Activated CD4-positive, alpha-beta memory T cell treated with anti-CD3 and anti-CD28 coated beads for 36 hours (primary cell): ENCODE results near the gene ARL6IP6. TPM values are rescaled to one million over a fixed set of nuclear protein-coding genes. Genes with fewer than 3 reads are reported as not detected.

Experiments used
- CTCF ChIA-PET: fragments of 350-600 bp; sonication (Branson Sonifier 250); formaldehyde crosslinking; loops from one replicate; lab custom pipeline; 2021; ENCODE audit warnings: antibody characterized with exemption, inconsistent platforms; lab: Charles Lee
- POLR2A ChIA-PET: fragments of 350-600 bp; sonication (Branson Sonifier 250); formaldehyde crosslinking; loops from one replicate; lab custom pipeline; 2021; ENCODE audit warnings: antibody characterized with exemption; lab: Charles Lee
- DNase-seq: peaks from one replicate; pipeline ENCODE4 v3.0.0-alpha.2; 2020
- H3K27ac Mint-ChIP-seq: one replicate; pipeline ENCODE4 v1.8.0; 2021; ENCODE audit warnings: mixed read lengths
- H3K27me3 Mint-ChIP-seq: one replicate; pipeline ENCODE4 v1.8.0; 2021; ENCODE audit warnings: mixed read lengths
- H3K36me3 Mint-ChIP-seq: one replicate; pipeline ENCODE4 v1.8.0; 2021; ENCODE audit warnings: mixed read lengths
- H3K4me1 Mint-ChIP-seq: one replicate; pipeline ENCODE4 v1.8.0; 2021; ENCODE audit warnings: low read depth, mixed read lengths
- H3K4me3 Mint-ChIP-seq: one replicate; pipeline ENCODE4 v1.8.0; 2021; ENCODE audit warnings: mild to moderate bottlenecking, mixed read lengths
- H3K9me3 Mint-ChIP-seq: one replicate; pipeline ENCODE4 v1.8.0; 2021; ENCODE audit warnings: mixed read lengths
- intact Hi-C: fragments of 100-400 bp; cut with micrococcal nuclease; formaldehyde crosslinking; loops from one replicate; pipeline ENCODE4 v1.15.1; 2023
- total RNA-seq, 2 experiments: library from RNA; stranded (reverse); gene quantifications; one replicate each; pipeline ENCODE4 v1.2.3, GENCODE V29; 2021

The ARL6IP6 gene
- total RNA-seq, 2 experiments from 2014 or later: 27.9 to 29.1 TPM

DNA sequence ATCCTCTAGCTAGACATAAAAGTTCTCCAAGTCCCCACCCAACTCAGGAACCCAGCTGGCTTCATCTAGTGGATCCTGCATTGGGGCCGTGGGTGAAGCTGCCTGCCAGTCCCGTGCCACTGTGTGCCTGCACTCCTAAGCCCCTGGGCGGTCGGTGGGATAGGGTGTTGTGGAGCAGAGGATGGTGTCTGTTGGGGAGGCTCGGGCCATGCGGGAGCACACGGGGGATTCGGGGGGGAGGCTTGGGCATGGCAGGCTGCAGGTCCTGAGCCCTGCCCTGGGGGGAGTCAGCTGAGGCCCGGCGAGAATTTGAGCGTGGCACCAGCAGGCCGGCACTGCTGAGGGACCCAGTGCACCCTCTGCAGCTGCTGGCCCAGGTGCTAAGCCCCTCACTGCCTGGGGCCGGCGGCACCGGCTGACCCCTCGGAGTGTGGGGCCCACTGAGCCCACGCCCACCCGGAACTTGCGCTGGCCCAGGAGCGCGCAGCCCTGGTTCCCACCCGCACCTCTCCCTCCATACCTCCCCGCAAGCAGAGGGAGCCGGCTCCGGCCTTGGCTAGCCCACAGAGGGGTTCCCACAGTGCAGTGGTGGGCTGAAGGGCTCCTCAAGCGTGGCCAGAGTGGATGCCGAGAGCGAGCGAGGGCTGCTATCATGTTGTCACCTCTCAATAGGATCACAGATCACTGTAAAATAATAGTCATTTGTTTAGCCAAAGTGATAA is 86.4 kb downstream of the ARL6IP6 start:
- ChIA-PET POLR2A (no interaction called here), CTCF (interaction anchor here (1.7 kb wide), 1 partner anchor 56 kb away, joined by 4 read pairs; no protein-coding TSS in a partner anchor)
- H3K4me3 Mint-ChIP-seq: no peak overlapping the region
- no peaks in the 10 kb centered on the region for H3K36me3 Mint-ChIP-seq
- DNase-seq: no peak
- H3K27me3 Mint-ChIP-seq: no peaks in the 10 kb centered on the region
- peaks cover 3% of the 10 kb centered on the region for H3K4me1 Mint-ChIP-seq
- H3K27ac Mint-ChIP-seq: no peak overlapping the region
- intact Hi-C loops: no loop called here
- H3K9me3 Mint-ChIP-seq: no peaks in the 10 kb centered on the region

DNA sequence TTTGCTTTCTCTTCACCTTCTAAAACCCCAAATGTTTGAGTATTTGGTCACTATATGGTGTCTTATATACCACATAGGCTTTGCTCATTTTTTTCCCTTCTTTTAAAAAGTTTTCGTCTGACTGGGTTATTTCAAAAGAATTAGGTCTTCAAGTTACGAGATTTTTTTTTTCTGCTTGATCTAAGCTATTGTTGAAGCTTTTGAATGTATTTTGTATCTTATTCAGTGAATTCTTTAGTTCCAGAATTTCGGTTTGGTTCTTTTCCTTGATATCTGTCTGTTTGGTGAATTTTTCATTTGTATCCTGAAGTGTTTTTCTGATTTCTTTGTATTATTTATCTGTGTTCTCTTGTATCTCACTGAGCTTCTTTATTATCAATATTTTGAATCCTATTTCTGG is 93.5 kb downstream of the ARL6IP6 start:
- Mint-ChIP-seq H3K27ac (no peak overlapping the region), H3K36me3 (peaks cover 3% of the 10 kb centered on the region), H3K9me3 (peaks cover 19% of the 10 kb centered on the region), H3K4me3 (no peak overlapping the region), H3K4me1 (no peaks in the 10 kb centered on the region), H3K27me3 (peaks cover 6% of the 10 kb centered on the region)
- DNase-seq: no peak
- intact Hi-C loops: no loop called here
- ChIA-PET CTCF (no interaction called here), POLR2A (no interaction called here)

Other genes with a start within 250 kb of the ARL6IP6 start
- gene PRPF40A, start 1.2 kb upstream of the ARL6IP6 start, total RNA-seq: 100 to 1,000 TPM; 128 to 138 TPM